Effector memory CD8-positive, alpha-beta T cell (primary cell): Measurements from ENCODE around the gene TMEM59.
"Not testable (repeated sequence)": the region's sequence is repeated elsewhere in the genome, so short reads cannot be mapped to it uniquely, and the experiment has no call there.

Source experiments
- ATAC-seq: fragments of 150-1000 bp; cut with Tn5 transposase; replicated peaks from 2 replicates; pipeline ENCODE4 v1.10.0; 2021; ENCODE audit warnings: mild to moderate bottlenecking, moderate library complexity
- DNase-seq, 3 experiments: peaks; one replicate each; pipeline ENCODE4 v3.0.0; 2021
- H3K27ac Mint-ChIP-seq, 2 donors: one replicate each; pipeline ENCODE4 v1.8.0; 2022; ENCODE audit warnings: mild to moderate bottlenecking in 2 of 2, mixed read lengths in 2 of 2, moderate library complexity in 2 of 2
- H3K27me3 Mint-ChIP-seq, 2 donors: one replicate each; pipeline ENCODE4 v1.8.0; 2022; ENCODE audit warnings: mixed read lengths in 2 of 2
- H3K36me3 Mint-ChIP-seq: one replicate; pipeline ENCODE4 v1.8.0; 2022; ENCODE audit warnings: mild to moderate bottlenecking, moderate library complexity, mixed read lengths; ENCODE audit not compliant: insufficient read depth
- H3K4me1 Mint-ChIP-seq, 2 donors: one replicate each; pipeline ENCODE4 v1.8.0; 2022; ENCODE audit warnings: low read depth in 2 of 2, mixed read lengths in 2 of 2
- H3K4me3 Mint-ChIP-seq, 2 donors: one replicate each; pipeline ENCODE4 v1.8.0; 2022; ENCODE audit warnings: mild to moderate bottlenecking in 2 of 2, mixed read lengths in 2 of 2, moderate library complexity in 2 of 2
- H3K9me3 Mint-ChIP-seq, 2 donors: one replicate each; pipeline ENCODE4 v1.8.0; 2022; ENCODE audit warnings: mixed read lengths in 2 of 2
- total RNA-seq, 9 experiments: gene quantifications; one replicate each; lab custom pipeline; 2026; lab: John Stamatoyannopoulos, UW

Gene TMEM59, protein sequence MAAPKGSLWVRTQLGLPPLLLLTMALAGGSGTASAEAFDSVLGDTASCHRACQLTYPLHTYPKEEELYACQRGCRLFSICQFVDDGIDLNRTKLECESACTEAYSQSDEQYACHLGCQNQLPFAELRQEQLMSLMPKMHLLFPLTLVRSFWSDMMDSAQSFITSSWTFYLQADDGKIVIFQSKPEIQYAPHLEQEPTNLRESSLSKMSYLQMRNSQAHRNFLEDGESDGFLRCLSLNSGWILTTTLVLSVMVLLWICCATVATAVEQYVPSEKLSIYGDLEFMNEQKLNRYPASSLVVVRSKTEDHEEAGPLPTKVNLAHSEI
- total RNA-seq = 91.8 to 152 (median 103) reads per million in 9 experiments

DNA sequence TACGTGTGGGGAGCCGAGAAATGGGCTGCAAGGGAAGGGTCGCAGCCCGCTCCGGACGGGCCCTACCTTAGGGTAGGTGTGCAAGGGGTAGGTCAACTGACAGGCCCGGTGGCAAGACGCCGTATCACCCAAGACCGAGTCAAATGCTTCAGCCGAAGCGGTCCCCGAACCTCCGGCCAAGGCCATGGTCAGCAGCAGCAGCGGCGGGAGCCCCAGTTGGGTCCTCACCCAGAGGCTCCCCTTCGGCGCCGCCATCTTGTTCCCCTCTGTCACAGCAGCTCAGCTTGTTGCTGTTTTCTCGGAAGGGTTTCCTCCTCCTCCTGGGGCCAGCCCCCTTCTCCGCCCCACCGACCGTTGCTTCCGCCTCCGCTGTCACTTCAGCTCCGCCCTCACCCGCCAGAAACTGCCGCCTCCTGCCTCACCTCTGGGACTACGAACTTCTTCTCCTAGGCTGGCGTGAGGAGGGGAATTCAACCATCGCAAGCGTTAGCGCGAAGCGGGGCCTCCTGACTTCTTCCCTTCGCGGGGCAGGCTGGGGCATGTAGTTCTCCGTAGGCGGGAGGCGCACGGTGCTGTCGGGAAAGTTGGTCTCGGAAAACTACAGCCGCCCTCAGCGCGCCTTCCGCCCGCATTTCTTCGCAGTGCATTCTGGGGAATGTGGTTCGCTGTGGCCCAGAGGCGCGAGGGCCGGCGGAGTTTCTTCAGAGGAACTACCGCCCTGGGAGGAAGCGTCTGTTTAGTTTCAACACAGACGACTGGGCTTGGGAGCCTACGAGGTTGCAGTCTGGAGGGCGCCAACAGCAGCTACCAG, at the start of gene TMEM59, which contains the start of gene TCEANC2:
Gene TMEM59 (minus strand): TSS at position 271 of the 811 bp plus-strand sequence. CDS start 16 bp downstream, at position 255.
Gene TCEANC2 (plus strand): TSS at position 675 of the 811 bp plus-strand sequence. CDS start 815 bp downstream, outside the sequence.
- H3K27me3 Mint-ChIP-seq = no peaks in the 10 kb centered on the region

DNA sequence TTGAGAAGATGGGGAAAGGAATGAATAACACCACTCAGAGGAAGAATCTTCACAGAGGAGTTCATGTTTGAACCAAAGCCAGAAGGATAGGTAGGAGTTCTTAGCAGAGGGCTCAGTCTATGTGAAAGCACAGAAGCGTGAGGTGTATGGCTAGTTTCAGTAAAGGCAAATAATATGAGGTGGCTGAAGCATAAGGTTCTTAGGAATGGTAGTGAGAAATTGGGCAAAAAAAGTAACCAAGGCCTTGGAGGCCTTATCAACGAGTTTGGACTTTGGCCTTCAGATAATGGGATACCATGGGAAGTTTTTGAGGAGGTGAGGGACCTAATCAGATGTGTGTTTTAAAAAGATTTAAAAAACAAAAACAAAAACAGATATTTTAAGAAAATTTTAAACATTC, 47.5 kb upstream of the TMEM59 start:
- H3K27ac Mint-ChIP-seq = no peak overlapping the region
- H3K36me3 Mint-ChIP-seq = peaks cover 4% of the 10 kb centered on the region
- H3K9me3 Mint-ChIP-seq = no peaks in the 10 kb centered on the region

More for the DNA sequence above, at the start of gene TMEM59, which contains the start of gene TCEANC2:
- DNase-seq (peak; percentile 96 to 97 (median 96)), ATAC-seq (peak; percentile 88)
- H3K9me3 Mint-ChIP-seq = no peaks in the 10 kb centered on the region
- peaks cover 13% of the 10 kb centered on the region for H3K36me3 Mint-ChIP-seq
- peaks cover 11 to 13% of the 10 kb centered on the region in 2 donors for H3K4me1 Mint-ChIP-seq
- H3K27ac Mint-ChIP-seq = no peak within 1 kb of the TSS
- no peak within 1 kb of the TSS for H3K4me3 Mint-ChIP-seq

DNA sequence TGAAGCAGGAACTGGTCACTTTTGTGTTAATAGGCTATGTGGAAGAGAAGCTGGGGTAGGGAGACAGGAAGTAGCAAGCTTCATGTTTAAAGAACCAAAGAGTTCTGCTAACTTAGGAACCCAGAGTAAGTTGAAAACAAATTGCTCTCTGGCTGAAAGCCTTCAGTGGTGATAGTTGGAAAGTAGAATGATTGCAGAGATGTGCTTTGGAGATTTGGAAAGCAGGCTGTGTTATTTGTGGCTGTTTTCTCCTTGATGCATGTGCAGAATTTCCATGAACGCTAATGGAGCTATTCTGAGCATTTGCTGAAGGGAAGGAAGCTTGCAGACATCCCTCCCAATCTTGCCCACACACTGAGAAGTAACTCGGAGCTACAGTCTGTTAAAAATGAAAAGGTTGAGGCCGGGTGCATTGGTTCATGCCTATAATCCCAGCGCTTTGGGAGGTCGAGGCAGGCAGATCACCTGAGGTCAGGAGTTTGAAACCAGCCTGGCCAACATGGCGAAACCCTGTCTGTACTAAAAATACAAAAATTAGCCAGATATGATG, 46.1 kb upstream of the TMEM59 start:
- H3K36me3 Mint-ChIP-seq = no peaks in the 10 kb centered on the region
- H3K27ac Mint-ChIP-seq = peak overlapping the region in 1 of 2 donors; percentile 0
- H3K9me3 Mint-ChIP-seq = no peaks in the 10 kb centered on the region
- H3K4me1 Mint-ChIP-seq = peaks cover 0 to 4% of the 10 kb centered on the region in 2 donors
- no peaks in the 10 kb centered on the region for H3K27me3 Mint-ChIP-seq
- ATAC-seq (no peak), DNase-seq (no peak)
- H3K4me3 Mint-ChIP-seq = no peak overlapping the region

More for the DNA sequence above, 47.5 kb upstream of the TMEM59 start:
- Mint-ChIP-seq H3K4me1 (peaks cover 0 to 4% of the 10 kb centered on the region in 2 donors), H3K27me3 (no peaks in the 10 kb centered on the region), H3K4me3 (no peak overlapping the region)
- DNase-seq = no peak
- ATAC-seq = no peak

DNA sequence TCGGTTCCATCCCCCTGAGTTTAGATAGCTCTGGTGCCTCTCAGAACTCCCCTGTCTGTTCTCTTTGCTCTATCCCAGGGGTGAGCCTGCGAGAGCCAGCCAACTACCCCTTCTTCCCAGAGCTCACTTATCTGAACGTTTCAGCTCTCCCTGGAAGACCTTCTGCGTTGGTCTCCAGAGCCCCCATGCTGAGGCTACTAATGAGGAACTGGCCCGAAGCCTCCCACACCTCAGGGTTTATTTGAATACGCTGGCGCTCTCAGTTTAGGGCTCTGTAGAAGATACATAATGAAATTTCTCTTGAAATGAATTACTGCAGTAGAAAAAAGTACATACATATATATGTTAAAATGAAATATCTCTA, 43.9 kb upstream of the TMEM59 start:
- Mint-ChIP-seq H3K9me3 (no peaks in the 10 kb centered on the region), H3K27ac (no peak overlapping the region), H3K4me3 (no peak overlapping the region), H3K4me1 (peaks cover 0 to 4% of the 10 kb centered on the region in 2 donors), H3K36me3 (no peaks in the 10 kb centered on the region), H3K27me3 (no peaks in the 10 kb centered on the region)
- no peak for DNase-seq
- no peak for ATAC-seq

DNA sequence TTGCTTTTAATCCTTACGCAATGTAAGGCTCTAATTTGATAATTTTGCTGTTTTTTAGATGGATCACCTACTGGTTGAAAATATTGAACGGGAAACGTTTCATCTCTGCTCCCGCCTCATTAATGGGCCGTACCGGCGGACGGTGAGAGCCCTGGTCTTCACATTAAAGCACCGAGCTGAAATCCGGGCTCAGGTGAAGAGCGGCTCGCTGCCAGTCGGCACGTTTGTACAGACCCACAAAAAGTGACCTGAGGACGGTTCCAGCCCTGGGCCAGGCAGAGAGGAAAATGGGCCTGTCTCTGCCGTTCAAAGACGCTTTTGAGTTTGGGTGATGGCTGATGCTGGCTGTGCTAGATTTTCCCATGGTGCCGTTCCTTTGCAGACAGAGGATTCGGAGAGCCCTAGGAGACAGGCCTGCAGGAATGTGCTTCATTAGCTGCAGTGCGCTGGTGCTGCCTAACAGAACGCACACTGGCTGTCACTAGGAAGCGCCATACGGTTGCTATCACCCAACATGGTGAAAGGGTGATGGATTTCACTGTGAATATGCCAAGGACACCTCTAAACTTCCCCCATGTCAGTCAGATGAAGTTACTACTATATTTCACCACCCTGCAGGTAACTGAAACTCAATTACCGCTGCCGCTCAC, 43.3 kb upstream of the TMEM59 start:
- Mint-ChIP-seq H3K36me3 (no peaks in the 10 kb centered on the region), H3K4me1 (peaks cover 0 to 4% of the 10 kb centered on the region in 2 donors), H3K27ac (no peak overlapping the region), H3K27me3 (no peaks in the 10 kb centered on the region), H3K9me3 (no peaks in the 10 kb centered on the region), H3K4me3 (no peak overlapping the region)
- ATAC-seq (no peak), DNase-seq (no peak)

DNA sequence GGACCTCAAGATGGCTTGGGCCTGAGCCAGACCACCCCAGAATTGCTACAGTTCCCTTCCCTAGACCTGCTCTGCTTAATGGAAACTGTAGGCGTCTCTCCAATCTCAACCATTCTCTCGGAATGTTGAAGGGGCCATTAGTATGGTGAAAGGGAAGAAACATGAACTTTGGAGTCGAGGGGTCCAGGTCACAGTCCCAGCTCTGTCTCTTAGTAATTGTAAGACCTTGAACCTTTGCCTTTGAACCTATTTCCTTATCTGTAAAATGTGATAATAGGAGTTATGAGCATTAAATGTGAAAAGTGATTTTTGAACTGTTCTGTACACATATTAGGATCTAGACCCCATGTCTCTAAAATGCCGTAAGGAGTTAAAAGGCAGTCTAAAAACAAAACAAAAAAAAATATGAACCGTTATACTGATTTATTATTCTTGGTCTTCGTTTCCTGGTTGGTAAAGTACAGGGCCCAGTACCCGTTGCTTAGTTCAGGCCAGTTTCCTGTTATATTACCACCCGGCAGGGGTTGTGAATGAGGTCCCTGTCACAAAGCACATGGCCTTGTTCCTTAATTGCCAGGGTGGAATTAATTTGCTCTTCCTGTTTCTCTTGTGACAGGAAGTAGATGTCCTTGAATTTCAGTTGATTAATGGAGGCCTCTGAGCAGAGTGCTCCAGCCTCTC, 42.7 kb upstream of the TMEM59 start:
- Mint-ChIP-seq H3K36me3 (no peaks in the 10 kb centered on the region), H3K4me3 (no peak overlapping the region), H3K4me1 (peaks cover 0 to 4% of the 10 kb centered on the region in 2 donors), H3K27me3 (no peaks in the 10 kb centered on the region), H3K9me3 (no peaks in the 10 kb centered on the region), H3K27ac (peak overlapping the region; percentile 15 to 66)
- no peak for DNase-seq
- ATAC-seq = no peak

DNA sequence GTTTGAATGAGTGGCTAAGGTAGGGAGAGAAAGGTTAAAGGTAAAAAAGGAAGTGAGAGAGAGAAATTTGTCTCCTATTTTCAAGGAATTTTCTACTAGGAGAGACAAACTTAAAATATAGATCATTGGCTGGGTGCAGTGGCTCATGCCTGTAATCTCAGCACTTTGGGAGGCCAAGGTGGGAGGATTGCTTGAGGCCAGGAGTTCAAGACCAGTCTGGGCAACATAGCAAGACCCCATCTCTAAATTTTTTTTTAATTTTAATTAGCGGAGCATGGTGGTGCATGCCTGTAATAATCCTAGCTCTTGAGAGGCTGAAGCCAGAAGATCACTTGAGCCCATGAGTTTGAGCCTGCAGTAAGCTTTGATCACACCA, 41.7 kb upstream of the TMEM59 start:
- H3K9me3 Mint-ChIP-seq, H3K4me3 Mint-ChIP-seq: not testable (repeated sequence)
- H3K27ac Mint-ChIP-seq = peak overlapping the region in 1 of 2 donors; percentile 66

DNA sequence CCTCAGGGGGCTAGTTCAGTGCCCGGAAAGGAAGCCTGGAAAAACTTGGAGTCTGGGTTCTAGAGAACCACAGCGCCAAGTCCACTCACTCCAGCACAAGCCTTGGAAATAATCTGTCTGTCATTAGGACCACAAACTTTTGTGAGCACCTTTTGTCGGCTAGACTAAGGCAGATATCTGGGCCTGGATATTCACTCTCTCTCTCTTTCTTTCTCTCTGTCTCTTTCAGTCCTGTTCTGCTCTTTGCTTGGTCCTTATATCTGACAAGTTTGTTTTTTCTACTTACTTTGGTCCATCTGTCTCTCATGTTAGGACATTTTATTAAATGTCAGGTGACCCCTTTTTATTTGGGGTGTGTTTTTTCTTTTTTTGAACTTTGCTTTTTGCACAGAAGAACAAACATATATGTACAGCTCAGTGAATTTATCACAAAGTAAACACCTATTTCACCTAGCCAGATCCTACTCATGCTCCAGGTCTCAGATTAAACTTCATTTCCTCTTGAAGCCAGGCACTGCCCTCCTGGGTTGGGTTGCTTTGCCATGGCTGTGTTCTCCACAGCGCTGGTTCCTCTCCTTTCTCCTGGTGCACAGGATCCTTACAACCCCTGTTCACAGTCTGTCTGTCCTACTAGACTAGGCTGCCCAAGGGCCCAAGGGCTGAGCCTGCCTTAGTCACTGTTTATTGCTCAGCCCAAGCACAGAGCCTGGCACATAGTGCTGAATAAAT, 41.2 kb upstream of the TMEM59 start:
- Mint-ChIP-seq H3K36me3 (no peaks in the 10 kb centered on the region), H3K9me3 (no peaks in the 10 kb centered on the region), H3K27me3 (no peaks in the 10 kb centered on the region), H3K27ac (no peak overlapping the region), H3K4me3 (no peak overlapping the region), H3K4me1 (peaks cover 0 to 4% of the 10 kb centered on the region in 2 donors)
- DNase-seq (no peak), ATAC-seq (no peak)

More for the DNA sequence above, 41.7 kb upstream of the TMEM59 start:
- not testable (repeated sequence) for ATAC-seq, DNase-seq, H3K36me3 Mint-ChIP-seq, H3K4me1 Mint-ChIP-seq, H3K27me3 Mint-ChIP-seq

DNA sequence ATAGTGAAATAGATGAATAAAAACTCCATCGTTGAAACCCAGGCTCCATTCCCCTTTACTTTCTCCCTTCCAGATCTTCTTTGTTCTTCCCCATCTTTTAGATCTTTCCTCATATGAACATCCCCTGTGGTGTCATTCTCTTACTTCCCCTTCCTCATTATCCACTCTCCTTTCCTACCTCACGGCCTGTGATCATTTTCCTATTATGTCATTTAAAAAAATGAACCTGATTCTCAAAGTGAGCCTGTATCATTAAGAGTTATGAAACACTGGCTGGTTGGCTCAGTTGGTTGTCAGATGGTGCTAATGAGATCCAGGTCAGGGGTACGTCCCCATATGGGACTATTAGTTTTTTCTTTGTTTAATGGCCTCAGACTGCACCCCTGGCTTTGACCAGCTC, 38.7 kb upstream of the TMEM59 start:
- Mint-ChIP-seq H3K4me1 (no peaks in the 10 kb centered on the region), H3K27me3 (no peaks in the 10 kb centered on the region), H3K27ac (no peak overlapping the region), H3K4me3 (no peak overlapping the region), H3K36me3 (no peaks in the 10 kb centered on the region), H3K9me3 (no peaks in the 10 kb centered on the region)
- no peak for DNase-seq
- ATAC-seq = no peak

DNA sequence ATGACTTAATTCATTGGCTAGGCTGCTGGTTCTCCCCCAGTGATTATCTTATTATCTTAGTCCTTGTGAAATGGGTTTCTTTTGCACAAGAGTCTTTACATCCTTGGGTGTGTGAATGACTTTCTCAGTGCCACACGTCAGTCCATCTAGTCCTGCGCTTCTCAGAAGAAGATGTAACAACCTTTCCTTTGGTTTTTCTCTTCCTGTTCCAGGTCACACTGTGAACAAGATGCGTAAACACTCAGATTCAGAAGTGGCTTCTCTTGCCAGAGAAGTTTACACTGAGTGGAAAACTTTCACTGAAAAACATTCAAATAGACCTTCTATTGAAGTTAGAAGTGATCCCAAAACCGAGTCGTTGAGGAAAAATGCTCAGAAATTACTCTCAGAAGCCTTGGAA, 35.4 kb upstream of the TMEM59 start:
- Mint-ChIP-seq H3K4me3 (no peak overlapping the region), H3K36me3 (no peaks in the 10 kb centered on the region), H3K9me3 (no peaks in the 10 kb centered on the region), H3K27me3 (no peaks in the 10 kb centered on the region), H3K27ac (no peak overlapping the region), H3K4me1 (no peaks in the 10 kb centered on the region)
- ATAC-seq (no peak), DNase-seq (no peak)

DNA sequence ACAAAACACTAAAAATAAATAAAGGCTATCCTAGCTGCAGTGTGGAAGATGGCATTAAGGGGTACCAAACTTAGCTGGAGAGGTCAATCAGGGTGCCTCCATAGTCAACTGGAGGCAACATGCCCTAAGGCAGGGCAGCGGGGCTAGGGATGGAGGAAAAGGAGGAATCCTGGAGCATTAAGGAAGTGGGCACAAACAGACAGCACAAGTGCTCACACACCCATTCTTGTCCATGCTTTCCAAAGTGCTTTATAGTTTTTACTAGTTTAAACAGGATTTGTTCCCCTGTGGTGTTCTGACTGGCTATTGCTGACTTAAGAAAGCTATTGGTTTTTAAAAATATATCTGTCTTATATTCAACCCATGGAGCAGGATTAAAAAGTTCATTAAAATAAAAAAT, 33.8 kb upstream of the TMEM59 start:
- H3K4me3 Mint-ChIP-seq = no peak overlapping the region
- ATAC-seq (no peak), DNase-seq (no peak)
- no peaks in the 10 kb centered on the region for H3K27me3 Mint-ChIP-seq
- no peaks in the 10 kb centered on the region for H3K36me3 Mint-ChIP-seq
- no peaks in the 10 kb centered on the region for H3K9me3 Mint-ChIP-seq
- H3K27ac Mint-ChIP-seq = no peak overlapping the region
- no peaks in the 10 kb centered on the region for H3K4me1 Mint-ChIP-seq

DNA sequence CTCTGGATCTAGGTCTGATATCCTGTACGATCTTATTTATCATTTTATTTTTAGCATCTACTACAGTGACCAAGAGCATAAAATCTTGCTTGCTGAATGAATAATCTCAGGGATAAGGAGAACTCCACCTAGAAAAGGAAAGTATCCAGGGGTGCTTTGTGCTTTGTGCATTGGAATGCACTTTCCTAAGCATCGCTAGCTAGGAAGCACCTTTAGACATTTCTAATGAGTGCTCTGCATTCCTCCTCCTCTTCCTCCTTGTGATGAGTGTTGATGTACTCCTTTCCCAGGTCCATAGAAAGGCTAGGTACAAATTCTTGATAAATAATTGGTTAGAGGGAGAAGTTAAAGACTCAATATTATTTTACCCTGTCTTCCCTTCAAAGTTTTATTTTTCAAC, 31.8 kb upstream of the TMEM59 start:
- H3K27ac Mint-ChIP-seq = no peak overlapping the region
- H3K4me1 Mint-ChIP-seq = peaks cover 2 to 3% of the 10 kb centered on the region in 2 donors
- H3K27me3 Mint-ChIP-seq = no peaks in the 10 kb centered on the region
- H3K9me3 Mint-ChIP-seq = no peaks in the 10 kb centered on the region
- no peak overlapping the region for H3K4me3 Mint-ChIP-seq
- no peak for ATAC-seq
- no peak for DNase-seq
- no peaks in the 10 kb centered on the region for H3K36me3 Mint-ChIP-seq
